Activated naive CD8-positive, alpha-beta T cell treated with anti-CD3 and anti-CD28 coated beads for 36 hours (primary cell): ENCODE data around the gene IL7R. TPM values are rescaled to one million over a fixed set of nuclear protein-coding genes. Genes with fewer than 3 reads are reported as not detected.
"Not testable (repeated sequence)": the region's sequence is repeated elsewhere in the genome, so short reads cannot be mapped to it uniquely, and the experiment has no call there.

Experiments
- DNase-seq: peaks from one replicate; pipeline ENCODE4 v3.0.0; 2021
- H3K27ac Mint-ChIP-seq: one replicate; pipeline ENCODE4 v1.8.0; 2022; ENCODE audit warnings: mild to moderate bottlenecking, moderate library complexity, mixed read lengths
- H3K27me3 Mint-ChIP-seq: one replicate; pipeline ENCODE4 v1.8.0; 2022; ENCODE audit warnings: mild to moderate bottlenecking, mixed read lengths
- H3K36me3 Mint-ChIP-seq: one replicate; pipeline ENCODE4 v1.8.0; 2021; ENCODE audit warnings: mild to moderate bottlenecking, mixed read lengths
- H3K4me1 Mint-ChIP-seq: one replicate; pipeline ENCODE4 v1.8.0; 2021; ENCODE audit warnings: mixed read lengths
- H3K4me3 Mint-ChIP-seq: one replicate; pipeline ENCODE4 v1.8.0; 2022; ENCODE audit warnings: mild to moderate bottlenecking, moderate library complexity, mixed read lengths
- H3K9me3 Mint-ChIP-seq: one replicate; pipeline ENCODE4 v1.8.0; 2022; ENCODE audit warnings: mixed read lengths
- total RNA-seq, 2 experiments: library from RNA; stranded (reverse); gene quantifications; one replicate each; pipeline ENCODE4 v1.2.3, GENCODE V29; 2021

IL7R gene
- total RNA-seq, 2 experiments from 2014 or later: 112 to 117 TPM

DNA sequence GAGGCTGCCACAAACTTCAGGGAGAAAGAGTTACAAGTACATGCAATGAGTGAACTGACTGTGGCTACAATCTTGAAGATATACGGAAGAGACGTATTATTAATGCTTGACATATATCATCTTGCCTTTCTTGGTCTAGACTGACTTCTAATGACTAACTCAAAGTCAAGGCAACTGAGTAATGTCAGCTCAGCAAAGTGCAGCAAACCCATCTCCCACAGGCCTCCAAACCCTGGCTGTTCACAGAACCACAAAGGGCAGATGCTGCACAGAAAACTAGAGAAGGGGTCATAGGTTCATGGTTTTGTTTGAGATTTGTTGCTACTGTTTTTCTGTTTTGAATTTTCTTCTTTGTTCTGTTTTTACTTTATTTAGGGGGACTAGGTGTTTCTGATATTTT, 21.0 kb downstream of the IL7R start:
- DNase-seq: no peak
- H3K4me1 Mint-ChIP-seq: peaks cover 81% of the 10 kb centered on the region
- peaks cover 93% of the 10 kb centered on the region for H3K36me3 Mint-ChIP-seq
- peak overlapping the region; percentile 90 for H3K27ac Mint-ChIP-seq
- no peaks in the 10 kb centered on the region for H3K27me3 Mint-ChIP-seq
- H3K9me3 Mint-ChIP-seq: peaks cover 22% of the 10 kb centered on the region
- H3K4me3 Mint-ChIP-seq: no peak overlapping the region

DNA sequence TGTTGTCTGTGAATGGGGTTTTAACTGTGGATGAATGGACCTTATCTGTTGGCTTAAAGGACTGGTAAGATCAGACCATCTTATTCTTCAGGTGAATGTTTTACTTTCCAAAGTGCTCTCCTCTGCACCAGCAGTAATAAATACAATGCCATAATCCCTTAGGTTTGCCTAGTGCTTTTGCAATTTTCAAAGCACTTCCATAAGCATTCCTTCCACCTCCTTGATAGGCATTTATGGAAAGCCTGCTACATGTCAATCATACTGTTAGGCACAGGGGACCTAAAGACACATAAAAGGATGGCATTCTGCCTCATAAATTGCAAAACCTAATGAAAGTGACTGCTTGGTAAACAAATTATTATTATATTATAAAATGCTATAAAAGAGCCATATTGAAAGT, 21.4 kb downstream of the IL7R start:
- Mint-ChIP-seq H3K4me3 (no peak overlapping the region), H3K9me3 (peaks cover 24% of the 10 kb centered on the region), H3K27me3 (no peaks in the 10 kb centered on the region), H3K4me1 (peaks cover 83% of the 10 kb centered on the region), H3K36me3 (peaks cover 91% of the 10 kb centered on the region), H3K27ac (peak overlapping the region; percentile 90)
- no peak for DNase-seq

DNA sequence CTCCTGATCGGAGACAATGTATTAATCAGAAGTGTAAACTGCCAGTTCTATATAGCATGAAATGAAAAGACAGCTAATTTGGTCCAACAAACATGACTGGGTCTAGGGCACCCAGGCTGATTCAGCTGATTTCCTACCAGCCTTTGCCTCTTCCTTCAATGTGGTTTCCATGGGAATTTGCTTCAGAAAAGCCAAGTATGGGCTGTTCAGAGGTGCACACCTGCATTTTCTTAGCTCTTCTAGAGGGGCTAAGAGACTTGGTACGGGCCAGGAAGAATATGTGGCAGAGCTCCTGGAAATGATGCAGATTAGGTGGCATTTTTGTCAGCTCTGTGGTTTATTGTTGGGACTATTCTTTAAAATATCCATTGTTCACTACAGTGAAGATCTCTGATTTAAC, 22.4 kb downstream of the IL7R start:
- Mint-ChIP-seq H3K4me1 (peaks cover 84% of the 10 kb centered on the region), H3K27me3 (no peaks in the 10 kb centered on the region), H3K4me3 (no peak overlapping the region), H3K27ac (peak overlapping the region; percentile 78), H3K36me3 (peaks cover 87% of the 10 kb centered on the region), H3K9me3 (peaks cover 27% of the 10 kb centered on the region)
- DNase-seq: no peak

DNA sequence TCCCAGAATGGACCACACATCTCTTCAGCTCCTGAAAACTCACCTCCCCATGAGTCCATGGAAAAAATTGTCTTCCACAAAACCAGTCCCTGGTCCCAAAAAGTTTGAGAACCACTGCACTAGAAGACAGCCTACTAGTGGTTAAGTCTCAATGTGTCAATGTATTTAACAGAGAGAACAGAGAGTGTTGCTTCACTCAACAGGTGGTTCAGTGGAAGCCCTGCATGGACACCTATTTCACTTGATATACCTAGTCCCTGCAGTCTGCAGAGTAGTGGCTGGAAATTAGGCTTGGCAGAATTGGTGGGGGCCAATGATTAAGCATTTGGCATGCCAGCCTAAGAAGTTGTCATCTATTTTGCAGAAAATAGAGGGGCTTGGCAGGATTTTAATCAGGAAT, 23.0 kb downstream of the IL7R start:
- H3K27me3 Mint-ChIP-seq: no peaks in the 10 kb centered on the region
- no peak overlapping the region for H3K4me3 Mint-ChIP-seq
- H3K36me3 Mint-ChIP-seq: peaks cover 84% of the 10 kb centered on the region
- peak overlapping the region; percentile 43 for H3K27ac Mint-ChIP-seq
- DNase-seq: no peak
- peaks cover 83% of the 10 kb centered on the region for H3K4me1 Mint-ChIP-seq
- H3K9me3 Mint-ChIP-seq: peaks cover 24% of the 10 kb centered on the region

DNA sequence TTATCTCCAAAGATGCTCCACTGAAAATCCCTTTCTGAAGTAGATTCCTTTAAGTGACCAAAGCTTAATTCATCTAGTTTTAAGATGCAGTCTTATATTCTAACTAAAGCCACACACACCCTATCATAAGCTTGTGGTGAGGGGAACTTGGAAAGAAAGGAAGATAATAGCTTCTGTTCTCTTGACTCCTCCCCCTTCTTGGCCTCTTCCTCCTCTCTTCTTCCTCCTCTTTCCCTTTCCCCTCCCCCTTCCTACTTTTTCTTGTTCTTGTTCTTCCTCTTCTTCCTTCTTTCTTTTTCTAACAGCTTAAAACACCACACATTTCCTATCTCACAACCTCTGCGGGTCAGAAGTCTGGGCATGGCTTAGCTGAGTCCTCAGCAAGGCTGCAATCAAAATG, 23.5 kb downstream of the IL7R start:
- H3K4me1 Mint-ChIP-seq: peaks cover 79% of the 10 kb centered on the region
- peaks cover 24% of the 10 kb centered on the region for H3K9me3 Mint-ChIP-seq
- peaks cover 79% of the 10 kb centered on the region for H3K36me3 Mint-ChIP-seq
- peak overlapping the region; percentile 75 for H3K27ac Mint-ChIP-seq
- no peak for DNase-seq
- no peak overlapping the region for H3K4me3 Mint-ChIP-seq
- no peaks in the 10 kb centered on the region for H3K27me3 Mint-ChIP-seq

DNA sequence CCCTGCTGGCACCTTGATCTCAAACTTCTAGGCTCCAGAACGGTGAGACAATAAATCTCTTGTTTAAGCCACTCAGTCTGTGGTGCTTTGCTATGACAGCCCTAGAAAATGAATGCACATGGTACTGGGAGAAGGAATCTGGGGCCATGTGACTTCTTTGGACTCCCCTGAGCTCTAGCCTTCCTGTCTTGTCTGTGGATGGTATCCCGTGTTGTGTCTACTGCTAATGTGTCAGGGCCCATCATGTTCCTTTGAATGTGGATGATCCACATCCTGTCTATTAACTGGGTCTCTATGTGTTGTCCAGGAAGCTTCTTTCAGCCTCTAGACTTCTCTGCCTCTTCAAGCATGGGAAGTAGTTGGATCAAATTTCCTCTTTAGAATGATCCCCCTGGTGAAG, 25.1 kb downstream of the IL7R start:
- Mint-ChIP-seq H3K4me3 (no peak overlapping the region), H3K4me1 (peaks cover 68% of the 10 kb centered on the region), H3K36me3 (peaks cover 63% of the 10 kb centered on the region), H3K27ac (peak overlapping the region; percentile 40), H3K27me3 (no peaks in the 10 kb centered on the region), H3K9me3 (peaks cover 19% of the 10 kb centered on the region)
- no peak for DNase-seq

DNA sequence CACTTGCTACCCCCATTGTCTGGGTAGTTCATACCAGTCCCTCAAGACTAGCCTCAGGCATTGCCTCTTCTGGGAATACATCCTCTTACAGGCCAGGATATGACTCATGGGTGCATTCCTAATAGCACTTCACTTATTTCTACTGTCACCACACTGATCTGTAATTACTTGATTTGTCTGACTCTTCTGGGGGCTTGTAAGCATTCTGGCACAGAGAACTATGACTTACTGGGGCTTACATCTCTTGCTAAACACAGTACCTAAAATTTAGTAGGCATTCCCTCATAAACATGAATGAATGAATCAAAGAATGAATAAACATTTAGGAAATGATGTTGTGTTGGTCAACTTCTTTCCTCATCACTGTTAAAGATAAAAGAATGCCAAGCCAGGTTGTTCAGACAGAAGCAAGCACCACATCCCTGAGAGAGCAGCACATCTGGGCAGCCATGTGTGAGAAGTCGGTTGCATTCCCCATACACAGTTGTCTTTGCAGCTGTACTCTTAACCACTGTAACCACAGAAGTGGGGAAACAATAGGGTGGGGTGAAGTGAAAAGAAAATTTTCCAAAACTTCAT, 27.6 kb downstream of the IL7R start:
- DNase-seq: peak; percentile 29
- Mint-ChIP-seq H3K27ac (peak overlapping the region; percentile 85), H3K36me3 (peaks cover 39% of the 10 kb centered on the region), H3K9me3 (peaks cover 15% of the 10 kb centered on the region), H3K27me3 (no peaks in the 10 kb centered on the region), H3K4me1 (peaks cover 45% of the 10 kb centered on the region), H3K4me3 (peak overlapping the region; percentile 12)

DNA sequence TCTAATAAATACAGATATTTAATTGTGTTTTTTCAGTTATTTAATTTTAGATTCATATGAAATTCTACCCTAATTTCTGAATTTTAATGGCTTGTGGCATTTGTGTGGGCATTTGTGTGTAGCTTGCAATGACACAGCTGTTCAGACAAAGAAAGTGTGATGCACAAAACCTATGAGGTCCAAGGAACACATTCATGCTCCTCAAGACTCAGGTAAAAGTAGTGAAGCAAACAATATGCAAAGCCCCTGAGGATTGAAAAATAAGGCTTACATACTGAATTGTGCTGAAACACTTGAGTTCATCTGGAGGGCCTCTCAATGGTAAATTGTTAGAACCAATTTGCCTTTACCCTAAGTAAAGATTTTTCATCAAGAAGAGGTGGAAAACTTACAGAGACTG, 28.1 kb downstream of the IL7R start:
- no peaks in the 10 kb centered on the region for H3K27me3 Mint-ChIP-seq
- peaks cover 15% of the 10 kb centered on the region for H3K9me3 Mint-ChIP-seq
- H3K4me3 Mint-ChIP-seq: no peak overlapping the region
- H3K27ac Mint-ChIP-seq: no peak overlapping the region
- no peak for DNase-seq
- H3K36me3 Mint-ChIP-seq: peaks cover 34% of the 10 kb centered on the region
- H3K4me1 Mint-ChIP-seq: peaks cover 42% of the 10 kb centered on the region

DNA sequence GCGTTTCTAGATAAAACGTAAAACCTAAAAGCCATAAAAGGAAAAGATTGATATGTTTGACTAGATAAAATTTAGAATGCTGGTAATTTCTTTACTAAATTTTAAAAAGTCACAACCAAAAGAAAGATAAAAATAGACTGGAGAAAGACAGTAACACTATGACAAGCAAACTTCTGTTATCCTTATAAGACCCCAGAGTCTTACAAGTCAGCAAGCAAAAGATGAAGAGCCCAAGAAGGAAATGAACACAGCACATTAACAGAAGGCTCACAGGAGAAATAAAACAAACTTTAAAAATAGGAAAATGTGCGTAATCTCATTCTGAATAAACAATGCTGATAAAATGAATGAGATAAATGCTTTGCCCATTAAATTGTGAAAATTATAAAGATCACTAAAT, 29.7 kb downstream of the IL7R start:
- no peak overlapping the region for H3K27ac Mint-ChIP-seq
- H3K27me3 Mint-ChIP-seq: no peaks in the 10 kb centered on the region
- peaks cover 31% of the 10 kb centered on the region for H3K4me1 Mint-ChIP-seq
- H3K9me3 Mint-ChIP-seq: peaks cover 12% of the 10 kb centered on the region
- no peak overlapping the region for H3K4me3 Mint-ChIP-seq
- DNase-seq: no peak
- peaks cover 19% of the 10 kb centered on the region for H3K36me3 Mint-ChIP-seq

DNA sequence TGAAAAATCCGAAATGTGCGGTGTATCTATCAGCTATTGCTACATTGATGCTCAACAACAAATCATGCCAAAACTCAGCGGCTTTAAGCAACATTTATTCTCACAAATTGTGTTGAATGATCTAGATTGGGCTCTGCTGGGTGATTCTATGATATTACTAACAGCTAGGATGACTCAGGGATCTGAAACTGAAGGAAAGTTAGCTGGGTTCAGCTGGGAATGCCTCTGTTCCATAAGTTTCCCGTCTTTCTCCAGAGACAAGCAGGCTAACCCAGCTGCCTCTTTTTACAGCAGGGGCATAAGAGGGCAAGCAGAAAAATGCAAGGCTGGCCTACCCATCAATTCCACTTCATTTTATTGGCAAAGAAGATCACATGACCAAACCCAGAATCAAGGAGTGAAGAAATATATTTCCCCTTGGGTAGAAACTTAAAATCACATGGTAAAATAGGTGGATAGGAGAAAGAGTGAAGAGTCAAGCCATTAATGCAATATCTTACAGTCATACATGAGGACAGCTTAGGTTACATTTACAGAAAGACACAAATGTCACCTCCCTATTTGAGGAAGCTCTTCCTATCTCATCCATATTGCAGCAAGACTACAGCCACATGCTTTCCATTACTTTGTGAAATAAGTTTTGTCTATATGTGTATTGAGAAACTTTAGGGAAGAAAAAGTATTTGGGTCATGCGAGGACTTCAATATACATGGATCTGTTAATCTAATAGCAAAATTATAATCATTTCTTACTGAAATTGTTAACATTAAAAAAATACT, 30.8 kb downstream of the IL7R start:
- Mint-ChIP-seq H3K27ac (no peak overlapping the region), H3K27me3 (no peaks in the 10 kb centered on the region), H3K4me3 (no peak overlapping the region), H3K4me1 (peaks cover 24% of the 10 kb centered on the region), H3K36me3 (peaks cover 10% of the 10 kb centered on the region), H3K9me3 (peaks cover 6% of the 10 kb centered on the region)
- DNase-seq: no peak

DNA sequence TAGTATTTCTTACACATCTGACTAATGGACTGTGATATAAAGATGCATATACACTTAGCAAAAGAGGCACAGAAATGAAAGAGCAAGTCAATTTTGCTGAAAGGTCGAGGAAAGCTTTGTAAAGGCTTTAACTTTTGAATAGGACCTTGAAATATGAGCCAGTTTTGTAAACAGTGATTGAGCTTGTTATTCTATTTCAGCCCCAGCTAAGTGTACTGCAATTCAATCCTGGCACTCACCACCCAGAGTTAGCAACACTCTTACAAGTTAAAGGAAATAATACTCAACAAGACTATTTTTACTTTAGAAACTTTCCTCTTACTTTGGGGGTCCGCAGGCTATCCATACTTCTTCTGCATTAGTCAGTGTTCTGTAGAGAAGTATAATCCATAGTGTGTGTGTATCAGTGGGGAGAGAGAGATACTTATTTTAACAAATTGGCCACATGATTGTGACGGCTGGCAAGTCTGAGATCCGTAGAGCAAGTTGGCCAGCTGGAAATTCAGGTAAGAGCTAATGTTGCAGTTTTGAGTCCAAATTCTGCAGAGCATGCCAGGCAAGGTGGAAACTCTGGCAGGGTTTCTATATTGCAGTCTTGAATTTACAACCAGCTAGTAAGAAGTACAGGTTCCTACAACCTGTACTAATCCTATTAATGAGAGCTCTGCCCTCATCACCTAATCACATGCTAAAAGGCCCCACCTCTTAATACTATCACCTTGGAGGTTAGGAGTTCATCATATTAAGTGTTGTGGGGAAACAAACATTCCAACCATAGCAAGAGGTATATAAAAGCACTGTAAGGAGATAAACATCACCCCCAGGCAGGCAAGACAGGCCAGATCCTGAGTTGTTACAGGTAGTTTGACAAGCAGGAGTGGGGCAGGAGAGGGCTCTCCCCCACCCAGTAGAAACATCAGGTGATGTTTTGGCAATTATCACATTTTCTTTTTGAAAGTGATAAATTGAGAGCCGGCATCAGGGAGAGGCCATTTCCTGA, 33.6 kb downstream of the IL7R start:
- peaks cover 3% of the 10 kb centered on the region for H3K4me1 Mint-ChIP-seq
- DNase-seq: no peak
- no peak overlapping the region for H3K27ac Mint-ChIP-seq
- H3K9me3 Mint-ChIP-seq: no peaks in the 10 kb centered on the region
- no peaks in the 10 kb centered on the region for H3K36me3 Mint-ChIP-seq
- no peak overlapping the region for H3K4me3 Mint-ChIP-seq
- no peaks in the 10 kb centered on the region for H3K27me3 Mint-ChIP-seq

DNA sequence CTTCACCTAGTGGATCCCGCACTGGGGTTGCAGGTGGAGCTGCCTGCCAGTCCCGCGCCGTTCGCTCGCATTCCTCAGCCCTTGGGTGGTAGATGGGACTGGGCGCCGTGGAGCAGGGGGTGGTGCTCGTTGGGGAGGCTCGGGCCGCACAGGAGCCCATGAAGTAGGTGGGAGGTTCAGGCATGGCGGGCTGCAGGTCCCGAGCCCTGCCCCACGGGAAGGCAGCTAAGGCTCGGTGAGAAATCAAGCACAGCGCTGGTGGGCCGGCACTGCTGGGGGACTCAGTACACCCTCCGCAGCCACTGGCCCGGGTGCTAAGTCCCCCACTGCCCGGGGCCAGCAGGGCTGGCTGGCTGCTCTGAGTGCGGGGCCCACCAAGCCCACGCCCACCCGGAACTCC, 36.1 kb downstream of the IL7R start:
- H3K27me3 Mint-ChIP-seq, H3K9me3 Mint-ChIP-seq, H3K27ac Mint-ChIP-seq, H3K36me3 Mint-ChIP-seq, DNase-seq, H3K4me1 Mint-ChIP-seq, H3K4me3 Mint-ChIP-seq: not testable (repeated sequence)

DNA sequence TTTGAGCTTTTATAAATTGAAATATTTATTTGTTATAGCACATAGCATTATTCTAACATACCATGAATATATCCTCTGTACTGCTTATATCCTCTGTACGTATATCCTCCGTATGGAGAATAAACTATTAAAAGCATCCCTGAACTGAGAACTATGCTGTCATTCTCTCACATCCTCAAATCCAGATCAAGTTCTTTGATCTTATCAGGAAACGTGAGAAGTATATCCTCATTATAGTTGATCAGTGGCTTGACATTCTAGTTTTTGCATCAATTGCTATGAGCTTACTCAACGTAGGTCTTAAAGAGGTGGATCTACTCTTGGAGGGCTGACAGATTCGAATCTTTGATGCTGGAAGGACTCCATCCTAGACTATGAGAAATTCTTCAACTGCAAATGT, 37.4 kb downstream of the IL7R start:
- no peak overlapping the region for H3K4me3 Mint-ChIP-seq
- DNase-seq: no peak
- H3K27me3 Mint-ChIP-seq: no peaks in the 10 kb centered on the region
- H3K4me1 Mint-ChIP-seq: peaks cover 6% of the 10 kb centered on the region
- H3K9me3 Mint-ChIP-seq: no peaks in the 10 kb centered on the region
- H3K27ac Mint-ChIP-seq: no peak overlapping the region
- H3K36me3 Mint-ChIP-seq: no peaks in the 10 kb centered on the region

DNA sequence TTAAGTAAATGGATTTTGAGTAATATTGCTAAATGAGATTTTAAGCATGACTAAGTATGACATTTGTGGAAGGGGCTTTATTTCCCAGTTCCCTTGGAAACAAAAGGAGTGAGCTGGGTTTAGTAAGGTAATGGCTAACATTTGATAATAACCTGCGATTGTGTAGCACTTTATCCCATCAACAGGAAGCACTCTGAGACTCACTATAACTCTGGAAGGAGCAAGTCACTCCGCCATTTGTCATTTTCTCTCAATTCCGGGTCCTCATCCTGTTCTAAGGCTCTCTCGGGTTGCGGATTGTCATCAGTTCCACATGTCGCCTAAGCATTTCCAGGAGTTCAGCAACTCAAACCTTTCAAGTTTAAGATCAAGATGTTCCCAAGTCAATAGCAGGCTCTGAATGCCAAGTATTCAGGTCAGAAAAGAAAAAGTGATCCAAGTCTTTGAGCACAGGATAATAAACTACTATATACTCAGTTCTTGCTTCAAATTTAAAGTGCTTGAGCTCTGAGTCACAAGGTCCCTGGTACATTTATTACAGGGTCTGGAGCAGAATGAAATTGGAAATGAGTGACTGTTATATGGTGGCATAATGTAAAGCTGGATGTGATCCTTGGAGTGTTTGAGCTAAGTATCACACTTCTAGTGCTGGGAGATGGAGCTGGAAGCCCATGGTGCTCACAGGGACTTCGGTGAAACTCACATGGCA, 42.4 kb downstream of the IL7R start:
- Mint-ChIP-seq H3K27me3 (no peaks in the 10 kb centered on the region), H3K4me3 (no peak overlapping the region), H3K27ac (peak overlapping the region; percentile 6)

More for the DNA sequence above, 42.4 kb downstream of the IL7R start:
- Mint-ChIP-seq H3K36me3 (peaks cover 4% of the 10 kb centered on the region), H3K4me1 (peaks cover 56% of the 10 kb centered on the region), H3K9me3 (peaks cover 5% of the 10 kb centered on the region)
- no peak for DNase-seq
